OCI-M1 (cell line): ENCODE measurements around the gene SARDH.
"Not testable (repeated sequence)": the region's sequence is repeated elsewhere in the genome, so short reads cannot be mapped to it uniquely, and the experiment has no call there.

ENCODE experiments used
- DNase-seq: peaks from one replicate; lab custom pipeline; 2025; lab: John Stamatoyannopoulos, UW

The SARDH gene

DNA sequence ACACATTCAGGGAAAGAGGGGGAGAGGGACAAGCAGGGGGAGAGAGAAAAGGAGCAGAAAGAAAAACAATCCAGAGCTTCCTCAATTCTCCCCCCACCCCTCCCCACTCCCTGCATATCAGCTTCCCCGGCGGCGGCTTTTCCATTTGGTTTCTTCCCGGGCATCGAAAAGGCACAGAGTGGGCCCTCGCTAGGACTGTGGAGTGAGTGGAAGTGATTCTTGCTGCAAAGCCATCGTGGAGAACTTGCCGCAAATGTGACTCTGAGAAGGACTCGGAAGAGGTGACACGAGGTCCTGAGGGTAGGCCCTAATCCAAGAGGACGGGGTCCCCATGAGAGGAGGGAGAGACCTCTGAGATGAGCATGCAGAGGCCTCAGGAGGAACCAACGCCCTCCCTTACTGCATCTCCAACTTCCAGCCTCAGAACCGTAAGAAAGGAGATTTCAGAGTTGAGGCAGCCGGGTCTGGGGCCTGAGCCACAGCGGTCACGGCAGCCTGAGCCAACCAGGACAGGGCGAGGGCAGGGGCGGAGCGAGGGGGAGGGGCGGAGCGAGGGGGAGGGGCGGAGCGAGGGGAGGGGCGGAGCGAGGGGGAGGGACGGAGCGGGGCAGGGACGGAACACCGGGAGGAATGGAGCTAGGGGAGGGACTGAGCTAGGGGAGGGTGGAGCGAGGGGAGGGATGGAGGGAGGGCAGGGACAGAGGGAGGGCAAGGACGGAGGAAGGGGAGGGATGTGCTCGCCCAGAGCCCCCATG, 21.2 kb upstream of the SARDH start:
- DNase-seq: no peak

DNA sequence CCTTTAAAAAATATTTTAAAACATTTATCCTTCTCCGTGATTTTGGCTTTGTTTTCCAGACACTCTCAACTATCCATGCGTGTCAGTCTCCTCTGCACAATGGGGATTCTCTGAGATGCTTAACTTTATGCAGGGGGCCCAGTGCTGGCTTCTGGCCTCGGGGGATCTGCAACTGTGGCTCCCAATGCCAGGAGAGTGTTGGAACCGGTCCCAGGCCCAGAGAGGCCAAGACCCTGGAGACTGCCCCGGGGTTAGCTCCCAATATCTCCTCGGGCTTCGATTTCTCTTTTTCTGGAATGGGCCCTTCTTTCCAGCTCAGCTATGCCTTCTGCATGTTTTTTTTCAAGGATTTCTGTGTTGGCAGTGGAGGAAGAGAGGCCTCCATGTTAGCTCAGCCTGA, 20.1 kb upstream of the SARDH start:
- DNase-seq: no peak

DNA sequence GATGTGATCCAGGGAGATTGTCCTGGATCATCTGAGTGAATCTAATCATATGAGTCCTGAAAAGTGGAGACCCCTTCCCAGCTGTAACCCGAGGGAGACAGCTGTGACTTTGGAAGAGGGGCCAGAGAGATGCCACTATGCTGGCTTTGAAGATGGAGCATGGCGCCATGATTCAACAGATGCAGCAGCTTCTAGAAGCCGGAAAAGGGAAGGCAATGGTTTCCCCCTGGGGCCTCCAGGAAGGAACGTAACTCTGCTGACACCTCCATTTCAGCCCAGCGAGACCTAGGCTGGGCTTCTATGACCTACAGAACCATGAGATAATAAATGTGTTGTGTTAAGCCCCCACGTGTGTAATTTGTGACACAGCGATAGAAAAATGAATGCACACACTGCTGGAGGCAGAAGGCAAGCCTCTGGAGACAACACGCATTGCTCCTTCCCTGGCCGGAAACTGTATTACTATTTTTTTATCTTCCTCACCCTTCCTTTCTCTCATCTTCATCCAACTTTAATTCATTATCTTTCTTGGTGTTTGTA, 16.6 kb upstream of the SARDH start:
- DNase-seq: no peak

DNA sequence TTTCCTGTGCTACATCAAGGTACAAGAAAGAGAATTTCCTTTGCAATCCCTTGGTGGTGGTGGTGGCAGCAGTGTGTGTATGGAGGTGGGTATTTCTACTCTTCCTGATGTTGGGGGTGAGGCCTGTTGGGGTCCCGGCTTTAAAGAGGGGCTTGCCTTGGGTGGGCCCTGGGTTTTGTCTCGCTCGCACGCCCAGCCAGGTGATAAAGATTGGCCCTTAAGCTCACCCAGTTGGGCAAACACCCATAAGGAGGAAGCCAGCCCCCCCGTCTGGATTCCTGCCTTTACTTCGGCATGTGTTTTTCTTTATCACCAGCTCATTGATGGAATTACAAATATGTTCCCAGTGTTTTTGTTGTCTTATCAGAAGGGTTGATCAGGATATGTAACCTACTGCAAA, 16.0 kb upstream of the SARDH start:
- no peak for DNase-seq

DNA sequence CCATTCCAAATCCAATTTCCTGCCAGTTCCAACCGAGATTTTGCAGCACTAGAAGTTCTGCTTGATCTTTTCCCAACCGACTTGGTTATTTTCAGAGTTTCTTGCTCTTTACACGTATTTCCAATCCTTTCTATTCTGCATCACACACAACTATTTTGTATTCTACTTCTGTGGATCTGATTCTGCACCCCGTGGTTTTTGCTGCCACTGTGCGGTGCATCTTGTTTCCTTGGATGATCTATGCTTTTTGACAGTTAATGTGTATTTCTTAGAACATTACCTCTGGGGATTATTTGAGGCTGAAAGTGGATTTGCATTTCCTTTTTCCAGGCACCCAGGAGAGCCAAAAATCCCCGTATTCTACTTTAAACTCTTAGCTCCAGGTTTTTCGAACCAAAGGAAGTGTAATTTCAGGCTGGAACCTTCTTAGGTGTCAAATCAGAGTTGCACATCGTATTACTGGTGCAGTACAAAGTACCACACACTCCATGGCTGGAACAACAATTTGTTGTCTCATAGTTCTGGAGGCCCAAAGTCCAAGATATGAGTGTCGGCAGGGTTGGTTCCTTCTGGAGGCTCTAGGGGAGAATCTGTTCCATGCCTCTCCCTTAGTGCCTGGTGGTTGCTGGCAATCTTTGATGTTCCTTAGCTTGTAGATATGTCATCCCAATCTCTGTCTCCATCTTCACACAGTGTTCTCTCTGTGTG, 14.7 kb upstream of the SARDH start:
- no peak for DNase-seq

DNA sequence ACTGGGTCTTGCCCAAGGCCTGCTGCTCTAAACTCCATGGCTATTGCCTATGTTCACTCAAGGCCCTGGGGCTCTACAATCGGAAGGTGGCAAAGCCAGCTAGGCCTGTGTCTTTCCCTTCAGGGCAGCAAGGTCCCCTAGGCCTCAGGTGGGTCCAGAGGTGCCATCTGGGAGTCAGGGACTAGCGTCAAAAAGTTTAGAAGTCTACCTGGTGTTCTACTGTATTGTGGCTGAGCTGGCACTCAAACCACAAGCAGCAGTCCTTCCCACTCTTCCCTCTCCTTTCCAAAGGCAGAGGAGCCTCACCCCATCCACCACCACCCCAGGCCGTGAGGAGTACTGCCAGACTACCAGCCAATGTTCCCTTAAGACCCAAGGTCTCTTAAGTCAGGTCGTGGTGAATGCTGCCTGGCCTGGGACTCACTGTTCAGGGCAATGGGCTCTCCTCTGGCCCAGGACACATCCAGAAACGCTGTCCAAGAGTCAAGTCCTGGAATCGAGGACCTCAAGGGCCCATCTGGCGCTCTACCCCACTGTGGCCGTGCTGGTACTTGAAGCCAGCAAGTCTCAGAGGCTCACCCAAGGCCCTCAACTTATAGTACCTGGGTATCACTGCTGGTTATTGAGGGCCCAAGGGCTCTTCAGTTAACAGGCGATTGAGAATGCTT, 13.0 kb upstream of the SARDH start:
- no peak for DNase-seq

DNA sequence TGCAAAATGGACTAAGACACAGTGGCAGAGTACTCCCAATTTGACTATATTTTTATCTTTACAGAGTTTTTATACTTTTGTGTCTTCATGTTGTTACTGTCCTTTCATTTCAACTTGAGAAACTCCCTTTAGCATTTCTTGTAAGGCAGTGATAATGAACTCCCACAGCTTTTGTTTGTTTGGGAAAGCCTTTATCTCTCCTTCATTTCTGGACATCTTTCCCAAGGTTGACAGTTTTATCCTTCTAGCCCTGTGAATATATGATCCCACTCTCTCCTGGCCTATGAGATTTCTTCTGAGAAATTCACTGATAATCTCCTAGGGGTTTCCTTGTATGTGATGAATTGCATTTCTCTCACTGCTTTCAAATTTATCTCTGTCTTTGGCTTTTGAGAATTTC, 9.2 kb upstream of the SARDH start:
- no peak for DNase-seq

DNA sequence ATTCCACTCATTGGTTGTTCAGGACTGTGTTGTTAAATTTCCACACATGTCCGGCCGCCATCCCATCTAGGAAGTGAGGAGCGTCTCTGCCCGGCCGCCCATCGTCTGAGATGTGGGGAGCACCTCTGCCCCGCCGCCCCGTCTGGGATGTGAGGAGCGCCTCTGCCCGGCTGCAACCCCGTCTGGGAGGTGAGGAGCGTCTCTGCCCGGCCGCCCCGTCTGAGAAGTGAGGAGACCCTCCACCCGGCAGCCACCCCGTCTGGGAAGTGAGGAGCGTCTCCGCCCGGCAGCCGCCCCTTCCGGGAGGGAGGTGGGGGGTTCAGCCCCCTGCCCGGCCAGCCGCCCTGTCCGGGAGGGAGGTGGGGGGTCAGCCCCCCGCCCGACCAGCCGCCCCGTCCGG, 6.4 kb upstream of the SARDH start:
- not testable (repeated sequence) for DNase-seq

DNA sequence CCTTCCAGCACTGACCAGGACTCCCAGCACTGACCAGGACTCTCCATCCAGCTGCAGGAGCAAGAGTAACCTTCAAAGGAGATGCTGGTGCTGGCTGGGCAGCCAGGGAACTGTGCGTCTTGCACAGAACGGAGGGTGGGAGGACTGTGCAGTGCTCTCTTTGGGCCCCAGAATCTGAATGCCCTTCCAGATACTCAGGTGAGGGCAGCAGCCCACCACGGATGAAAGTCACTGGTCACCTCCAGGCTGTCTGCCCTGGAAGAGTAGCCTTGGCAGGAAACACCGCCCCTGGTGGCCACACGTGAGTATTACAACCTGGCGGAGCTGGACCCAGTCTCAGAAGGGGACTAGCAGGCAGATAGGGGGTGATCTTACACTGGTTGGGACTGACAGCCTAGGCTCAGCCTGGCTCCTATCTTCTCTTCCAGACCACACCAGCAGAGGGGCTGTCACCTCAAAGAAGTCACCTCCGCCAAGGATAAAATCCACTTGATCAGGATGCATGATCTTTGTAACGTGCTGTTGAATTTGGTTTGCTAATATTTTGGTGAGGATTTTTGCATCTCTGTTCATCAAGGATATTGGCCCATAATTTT, 4.8 kb upstream of the SARDH start:
- DNase-seq: peak; percentile 84

DNA sequence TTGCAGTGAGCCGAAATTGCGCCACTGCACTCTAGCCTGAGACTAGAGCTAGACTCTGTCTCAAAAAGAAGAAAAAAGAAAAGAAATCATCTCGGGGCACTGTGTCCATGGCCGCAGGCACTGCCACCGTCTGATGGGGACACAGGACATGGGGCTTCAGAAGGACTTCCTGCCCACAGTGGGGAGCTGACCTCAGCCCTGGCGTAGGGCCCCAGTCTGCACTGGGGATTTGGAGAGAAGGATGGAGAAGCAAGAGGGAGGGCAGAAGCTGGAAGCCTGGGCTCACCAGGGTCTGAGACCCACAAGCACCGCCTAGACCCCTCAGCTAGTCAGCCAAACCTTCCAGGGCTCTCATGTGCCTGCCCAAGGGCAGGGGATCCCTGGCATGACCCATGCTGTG, 4.1 kb upstream of the SARDH start:
- DNase-seq: no peak

DNA sequence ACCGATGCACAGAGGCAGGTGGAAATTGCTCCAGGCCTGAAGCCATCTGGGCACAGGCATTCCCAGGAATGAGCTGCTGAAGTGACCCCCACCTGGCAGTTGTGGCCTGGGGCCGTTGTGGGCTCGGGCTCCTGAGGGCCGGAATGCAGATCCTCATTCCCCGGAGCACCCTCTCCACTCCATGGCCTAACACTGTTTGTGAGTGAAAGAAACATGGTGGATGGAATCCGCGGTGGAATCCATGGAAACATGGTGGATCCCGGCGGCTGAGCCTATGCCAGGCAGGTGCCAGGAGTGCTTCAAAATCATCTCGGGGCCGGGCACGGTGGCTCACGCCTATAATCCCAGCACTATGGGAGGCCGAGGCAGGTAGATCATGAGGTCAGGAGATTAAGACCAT, 3.6 kb upstream of the SARDH start:
- no peak for DNase-seq

DNA sequence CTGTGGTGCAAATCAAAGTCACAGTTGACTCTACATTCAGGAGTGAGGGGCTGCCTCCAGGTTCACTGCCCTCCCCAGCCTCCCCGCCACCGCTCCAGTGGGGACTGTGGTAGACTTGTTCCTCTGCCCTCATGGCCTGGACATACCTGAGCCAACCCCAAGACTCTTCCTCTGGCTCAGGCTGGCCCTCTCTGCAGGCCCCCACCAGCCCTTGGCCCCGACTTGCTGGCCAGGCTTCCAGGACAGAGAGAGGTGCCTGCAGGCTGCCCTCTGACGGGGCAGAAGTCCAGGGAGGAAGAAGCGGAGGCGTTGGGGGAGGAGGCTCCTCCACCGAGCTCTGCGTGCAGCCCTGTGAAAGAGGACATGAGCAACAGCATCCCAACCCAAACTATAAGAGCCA, 2.8 kb upstream of the SARDH start:
- DNase-seq: no peak

DNA sequence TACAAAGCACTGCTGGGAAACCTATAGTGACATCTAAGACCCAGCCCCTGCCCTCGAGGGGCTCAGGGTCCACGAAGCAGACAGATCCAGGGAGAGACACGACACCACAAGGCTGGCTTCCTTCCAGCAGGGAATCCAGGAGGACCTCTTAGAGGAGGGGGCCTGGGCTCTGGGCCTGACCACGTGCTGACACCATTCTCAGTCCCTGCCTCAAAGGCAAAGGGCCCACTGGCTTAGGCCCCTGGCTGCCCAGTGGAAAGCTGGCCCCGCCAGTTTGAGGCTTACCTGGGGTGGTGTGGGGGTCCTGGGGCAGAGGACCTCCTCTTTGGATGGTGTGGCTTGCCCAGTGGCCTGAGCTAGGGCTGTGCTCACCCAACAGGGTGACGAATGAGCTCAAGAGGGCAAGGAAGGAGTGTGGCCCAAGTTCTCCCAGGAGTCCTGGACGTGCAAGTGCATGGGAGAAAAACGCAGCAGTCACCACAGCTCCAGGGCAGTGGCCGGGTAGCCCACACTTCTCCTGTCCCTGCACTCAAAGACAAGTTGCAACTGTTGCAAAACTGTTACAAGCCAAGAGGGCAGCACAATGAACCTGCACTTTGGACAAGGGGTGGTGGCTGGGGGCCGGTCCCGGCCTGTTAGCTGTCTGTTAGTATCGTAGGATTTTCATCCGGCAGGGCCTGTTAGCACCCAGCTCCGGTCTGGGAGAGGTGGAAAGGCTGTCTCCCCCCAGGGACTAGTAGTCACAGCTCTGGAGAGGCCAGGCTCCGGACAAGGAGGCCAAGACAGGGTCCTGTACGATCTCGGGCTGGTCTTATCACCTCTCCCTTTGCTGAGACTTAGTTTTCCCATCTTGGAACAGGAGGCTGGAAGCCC, 1.5 kb upstream of the SARDH start:
- no peak for DNase-seq

DNA sequence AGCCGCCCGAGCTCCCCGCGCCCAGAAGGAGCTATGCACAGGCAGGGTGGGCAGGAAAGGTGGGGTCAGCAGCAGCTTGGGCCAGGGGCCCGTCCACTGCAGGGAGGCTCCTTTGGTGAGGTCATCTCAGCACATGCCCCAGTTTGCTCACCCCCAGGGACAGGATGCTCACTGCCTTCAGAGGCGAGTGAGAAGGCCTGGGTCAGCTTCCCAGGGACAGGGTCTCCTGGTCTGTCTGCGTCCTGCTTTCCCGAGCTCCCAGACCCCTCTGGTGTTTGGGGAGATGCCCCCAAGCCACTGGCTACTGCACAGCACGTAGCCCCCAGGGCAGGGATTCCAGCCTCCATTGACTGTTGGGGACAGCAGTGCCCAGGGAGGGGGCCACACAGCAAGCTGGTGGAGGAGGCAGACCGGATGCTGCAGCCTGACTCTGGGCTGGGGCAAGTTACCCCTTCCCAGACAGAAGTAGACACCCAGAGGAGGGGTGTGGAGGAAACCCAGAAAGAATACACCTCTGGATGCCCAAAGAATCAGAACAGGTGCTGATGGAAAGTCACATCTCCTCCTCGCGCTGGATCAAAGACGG, 581 bp upstream of the SARDH start:
- DNase-seq: no peak

DNA sequence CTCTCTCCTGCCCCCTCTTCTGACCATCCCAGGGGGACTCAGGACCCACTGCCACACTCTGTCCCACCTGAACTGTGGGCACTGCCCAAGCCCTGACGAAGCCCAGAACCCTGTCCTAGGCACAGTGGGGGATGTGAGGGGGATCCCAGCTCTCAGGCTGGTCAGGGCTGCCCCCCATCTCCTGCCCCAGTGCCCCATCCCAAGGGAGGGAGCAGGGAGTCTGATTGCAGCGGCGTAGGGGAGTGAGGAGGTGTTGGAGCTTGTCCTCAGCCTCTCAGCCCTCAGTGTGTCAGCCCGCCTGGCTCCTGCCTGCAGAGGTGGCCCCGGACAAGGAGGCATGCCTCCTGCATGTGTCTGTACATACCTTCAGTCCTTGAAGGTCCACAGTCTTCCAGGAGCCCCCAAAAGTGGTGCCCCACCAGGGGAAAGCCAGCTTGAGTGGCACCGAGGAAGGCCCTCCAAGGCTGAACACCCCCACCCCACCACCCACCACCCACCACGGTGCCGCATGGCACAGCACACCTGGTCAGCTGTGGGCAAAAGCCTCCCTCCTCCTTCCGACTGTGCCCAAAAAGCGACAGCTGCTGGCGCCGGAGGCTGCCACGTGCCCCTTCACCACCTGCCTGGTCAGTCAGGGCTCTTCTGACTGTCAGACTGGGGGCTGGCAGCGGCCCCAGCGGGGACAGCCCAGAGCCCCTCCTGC, 930 bp downstream of the SARDH start:
- DNase-seq: no peak

DNA sequence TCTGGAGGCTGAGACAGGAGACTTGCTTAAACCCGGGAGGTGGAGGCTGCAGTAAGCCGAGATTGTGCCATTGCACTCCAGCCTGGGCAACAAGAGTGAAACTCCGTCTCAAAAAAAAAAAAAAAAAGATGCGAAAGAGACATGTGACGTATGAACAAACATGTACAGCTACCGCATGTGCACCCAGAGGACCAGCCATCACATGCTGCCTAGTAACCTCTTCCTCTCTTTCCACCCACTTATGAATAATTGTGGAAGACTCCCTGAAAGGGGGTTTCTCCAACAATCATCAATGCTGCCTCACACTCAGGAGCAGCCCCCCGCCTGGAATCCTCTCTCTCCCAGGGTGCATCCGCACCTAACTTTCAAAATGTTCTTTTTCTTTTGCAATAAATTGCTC, 2.2 kb downstream of the SARDH start:
- DNase-seq: no peak

DNA sequence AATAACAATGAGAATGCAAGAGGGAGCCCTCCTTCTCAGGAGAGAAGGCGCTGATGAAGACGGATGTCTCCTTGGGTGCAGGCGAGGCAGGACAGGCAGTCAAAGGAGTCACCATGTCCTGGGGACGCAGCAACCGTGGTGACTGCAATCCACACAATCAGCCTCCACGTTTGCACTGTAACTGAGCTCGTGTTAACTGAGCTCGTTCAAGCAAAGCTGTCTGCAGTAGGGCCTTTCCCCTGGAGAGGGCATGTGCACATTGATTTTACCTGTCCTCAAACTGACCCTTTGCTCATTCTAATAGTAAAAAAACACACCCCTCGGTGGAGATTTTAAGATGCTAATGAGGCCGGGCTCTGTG, 2.8 kb downstream of the SARDH start:
- no peak for DNase-seq

DNA sequence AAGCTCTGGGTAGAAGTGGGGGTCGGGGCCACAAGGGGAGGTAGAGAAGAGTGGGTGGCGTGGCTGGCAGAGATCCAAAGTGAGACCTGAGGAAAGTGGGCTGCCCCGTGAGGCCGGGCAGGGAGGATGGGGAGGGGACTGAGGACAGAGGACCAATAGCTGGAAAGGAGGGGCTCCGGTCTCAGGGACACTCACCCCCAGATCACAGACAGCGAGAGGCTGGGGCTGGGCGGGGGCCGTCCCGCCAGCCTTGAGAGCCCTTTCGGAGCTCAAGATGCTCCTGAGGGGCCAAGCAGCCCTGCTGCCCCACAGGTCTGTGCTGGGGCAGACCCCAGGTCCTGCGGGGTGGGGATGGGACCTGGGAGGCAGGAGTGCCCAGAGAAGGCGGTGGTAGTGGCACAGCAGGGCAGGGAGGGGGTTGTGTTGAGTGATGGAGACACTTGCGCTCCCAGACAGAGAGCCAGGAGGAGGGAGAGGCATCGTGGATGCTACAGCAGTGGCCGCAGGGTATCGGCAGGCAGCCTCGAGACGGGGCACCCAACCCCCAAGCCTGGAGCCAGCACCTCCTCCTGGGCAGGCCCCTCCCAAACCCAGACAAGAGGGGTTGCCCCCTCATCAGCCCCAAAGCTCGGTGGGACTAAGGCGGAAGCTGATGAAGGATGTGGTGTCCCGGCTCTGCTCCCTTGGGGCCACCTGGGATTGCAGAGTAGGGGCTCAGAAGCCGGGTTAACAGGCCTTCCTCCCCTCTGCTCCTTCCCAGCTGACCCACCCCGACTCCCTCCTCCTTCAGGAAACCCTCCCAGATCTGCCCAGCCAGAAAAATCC, 3.4 kb downstream of the SARDH start:
- DNase-seq: no peak

DNA sequence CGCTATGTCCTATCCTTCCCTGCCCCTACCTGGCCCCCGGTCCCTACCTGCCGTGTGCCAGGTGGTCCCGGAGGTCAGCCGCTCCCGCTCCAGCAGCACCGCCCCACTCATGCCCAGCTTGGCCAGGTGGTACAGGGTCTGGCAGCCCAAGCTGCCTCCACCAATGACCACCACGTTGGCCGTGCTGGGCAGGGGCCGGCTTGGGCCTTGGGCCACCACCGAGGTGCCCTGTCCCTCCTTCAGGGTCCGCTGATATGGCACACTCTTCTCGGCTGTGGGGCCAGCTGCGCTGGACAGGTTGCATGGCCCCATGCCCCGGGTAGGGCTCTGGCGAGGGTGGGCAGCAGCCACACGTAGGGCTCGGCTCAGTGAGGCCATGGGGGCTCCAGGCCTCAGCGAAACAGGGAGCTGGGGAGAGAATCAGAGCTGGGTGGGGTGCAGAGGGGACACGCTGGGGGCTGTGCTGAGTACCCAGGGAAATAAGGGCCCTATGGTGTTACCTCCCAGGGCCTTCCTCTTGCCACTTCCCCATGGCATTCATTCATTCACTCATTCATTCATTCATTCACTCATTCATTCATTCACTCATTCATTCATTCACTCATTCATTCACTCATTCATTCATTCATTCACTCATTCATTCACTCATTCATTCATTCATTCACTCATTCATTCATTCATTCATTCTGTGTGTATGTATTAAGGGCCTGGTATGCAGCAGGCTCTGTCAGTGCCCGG, 4.2 kb downstream of the SARDH start:
- DNase-seq: no peak
